Superior temporal gyrus (tissue), 1 donor: Measurements from ENCODE around the gene SLC25A4.

Source experiments
- DNase-seq: peaks from one replicate; pipeline ENCODE4 v3.0.0-alpha.2; 2016; ENCODE audit errors: extremely low spot score

SLC25A4 gene

GRCh38 chr4:185119927-185120630, 23.0 kb upstream of the SLC25A4 start:
- no peak for DNase-seq

DNA sequence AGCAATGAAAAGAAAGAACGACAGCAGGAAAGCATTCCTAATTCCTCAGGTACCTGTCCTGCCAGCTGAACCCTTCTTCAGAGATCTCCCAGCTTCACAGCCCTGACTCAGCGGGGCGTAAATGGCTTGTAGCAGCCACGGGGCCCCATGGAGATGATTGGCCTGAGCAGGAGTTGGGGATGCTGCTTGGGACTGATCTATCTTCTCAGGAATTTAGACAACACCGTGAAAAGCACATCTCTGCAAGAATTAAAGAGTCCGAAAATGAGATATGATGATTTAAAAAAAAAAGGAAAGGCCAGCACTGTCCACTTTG, 22.5 kb upstream of the SLC25A4 start:
- DNase-seq, result no peak

DNA sequence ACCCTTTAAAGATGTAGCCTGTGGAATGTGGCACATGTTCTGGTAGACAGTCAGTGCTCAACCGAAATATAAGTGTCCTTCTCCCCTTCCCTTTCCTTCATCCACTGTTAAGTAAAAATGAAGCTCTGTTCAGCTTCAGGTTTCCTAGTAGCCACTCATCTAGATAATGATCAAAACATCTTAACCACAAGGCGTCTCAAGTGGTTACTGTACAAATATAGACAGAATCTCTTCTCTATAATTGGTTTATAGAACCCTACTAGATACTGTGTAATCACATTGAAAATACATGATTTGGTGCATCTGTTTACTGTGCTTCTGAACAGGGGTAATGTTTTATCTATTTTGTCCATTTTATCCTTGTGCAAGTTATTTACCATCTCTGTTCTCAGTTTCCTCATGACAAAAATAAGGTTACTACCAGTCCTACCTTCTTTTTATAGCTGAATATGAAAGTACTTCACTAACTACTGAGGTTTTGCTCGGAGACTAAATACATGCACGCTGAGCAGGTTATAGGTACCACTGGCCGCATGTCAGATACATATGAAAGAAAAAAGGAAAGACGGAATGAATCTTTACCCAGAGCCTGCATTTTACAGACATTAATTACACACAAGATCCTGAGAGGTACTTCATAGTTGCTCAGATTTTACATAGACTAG, 20.3 kb upstream of the SLC25A4 start:
- DNase-seq, result no peak

DNA sequence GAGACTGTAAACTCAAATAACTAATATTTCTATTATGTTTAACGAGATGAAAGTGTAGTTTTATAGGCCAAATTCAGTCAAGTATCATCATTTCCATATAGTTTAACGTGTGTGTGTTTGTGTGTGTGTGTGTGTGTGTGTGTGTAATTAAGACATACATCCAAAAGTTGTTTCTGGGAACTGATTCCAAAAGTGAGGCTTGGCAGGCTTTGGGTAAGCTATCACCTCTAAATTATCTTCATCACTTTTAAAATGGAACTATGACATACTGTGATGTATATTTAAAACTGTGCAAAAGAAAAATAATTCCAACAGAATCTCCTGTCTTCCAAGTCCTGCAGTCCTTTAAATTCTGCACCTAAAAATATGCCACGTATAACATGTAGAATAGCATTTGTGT, 19.1 kb upstream of the SLC25A4 start:
- no peak for DNase-seq

- no peak for DNase-seq
These were observed 15.8 kb upstream of the SLC25A4 start for GRCh38 chr4:185127021-185127925.

GRCh38 chr4:185128272-185129119, 14.6 kb upstream of the SLC25A4 start:
- peak; percentile 47 for DNase-seq

DNA sequence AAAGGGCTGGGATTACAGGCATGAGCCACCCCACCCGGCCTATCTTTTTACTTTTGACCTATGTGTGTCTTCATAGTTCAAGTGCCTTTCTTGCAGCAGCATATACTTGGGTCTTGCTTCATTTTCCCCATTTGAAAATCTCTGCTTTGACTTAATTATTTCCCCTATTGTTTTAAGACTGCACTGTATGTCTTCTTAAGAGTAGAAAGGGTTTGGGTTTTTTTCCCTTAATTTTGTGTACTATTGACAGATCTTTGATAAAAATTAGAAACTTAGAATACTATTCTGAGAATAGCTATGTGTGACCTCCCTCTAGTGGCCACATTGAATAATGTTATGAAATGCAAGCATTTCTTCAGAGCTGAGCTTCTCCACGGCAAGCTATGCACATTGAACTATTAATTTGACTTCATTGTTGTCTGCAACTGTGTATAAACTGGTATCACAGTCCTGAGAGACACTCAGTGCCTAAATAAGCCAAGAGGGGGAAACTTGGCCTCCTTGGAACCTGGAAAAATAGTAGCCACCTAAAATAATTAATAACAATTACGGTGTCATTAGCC, 8.7 kb upstream of the SLC25A4 start:
- peak; percentile 87 for DNase-seq

GRCh38 chr4:185137233-185137925, 5.7 kb upstream of the SLC25A4 start:
- DNase-seq, result no peak

DNA sequence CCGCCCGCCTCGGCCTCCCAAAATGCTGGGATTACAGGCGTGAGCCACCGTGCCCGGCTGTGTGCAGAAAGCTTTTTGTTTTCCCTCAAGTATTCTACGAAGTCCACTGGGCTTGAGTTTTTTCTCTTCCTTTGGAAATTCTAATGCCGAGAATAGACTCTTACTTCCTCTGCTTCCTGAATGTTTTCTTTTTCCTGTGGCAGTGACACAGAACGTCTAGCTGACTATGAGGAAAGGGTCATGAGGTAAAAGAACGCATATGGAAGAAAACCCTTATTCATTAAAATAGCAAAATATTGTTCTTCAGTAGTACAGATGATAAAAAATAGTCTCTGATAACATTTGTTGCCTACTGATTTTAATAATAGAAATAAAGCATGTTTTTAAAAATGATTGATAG, 4.9 kb upstream of the SLC25A4 start:
- no peak for DNase-seq

- no peak for DNase-seq
These were observed 3.3 kb upstream of the SLC25A4 start for GRCh38 chr4:185139736-185140135.

DNA sequence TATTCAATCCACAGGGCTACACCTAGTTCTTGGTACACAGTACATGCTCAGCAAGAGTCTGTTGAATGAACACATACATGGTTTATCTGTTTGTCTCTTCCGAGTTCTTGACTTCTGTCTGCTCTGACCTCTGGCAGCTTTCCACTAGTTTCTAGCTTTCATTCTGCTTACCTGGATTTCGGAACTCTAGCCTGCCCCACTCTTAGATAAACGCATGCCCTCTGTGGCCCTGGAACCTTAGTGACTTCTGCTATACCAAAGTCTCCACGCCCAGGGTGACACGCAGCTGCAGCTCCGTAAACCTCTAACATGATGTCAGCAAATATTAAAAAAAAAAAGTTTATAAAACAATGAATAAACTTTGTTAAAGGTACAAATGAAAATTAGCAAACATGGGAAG, 1.3 kb upstream of the SLC25A4 start:
- DNase-seq, result no peak

- DNase-seq, result peak; percentile 65
These were observed 528 bp upstream of the SLC25A4 start for GRCh38 chr4:185142564-185142911.

- no peak for DNase-seq
These were observed 519 bp downstream of the SLC25A4 start for GRCh38 chr4:185143601-185143969.

DNA sequence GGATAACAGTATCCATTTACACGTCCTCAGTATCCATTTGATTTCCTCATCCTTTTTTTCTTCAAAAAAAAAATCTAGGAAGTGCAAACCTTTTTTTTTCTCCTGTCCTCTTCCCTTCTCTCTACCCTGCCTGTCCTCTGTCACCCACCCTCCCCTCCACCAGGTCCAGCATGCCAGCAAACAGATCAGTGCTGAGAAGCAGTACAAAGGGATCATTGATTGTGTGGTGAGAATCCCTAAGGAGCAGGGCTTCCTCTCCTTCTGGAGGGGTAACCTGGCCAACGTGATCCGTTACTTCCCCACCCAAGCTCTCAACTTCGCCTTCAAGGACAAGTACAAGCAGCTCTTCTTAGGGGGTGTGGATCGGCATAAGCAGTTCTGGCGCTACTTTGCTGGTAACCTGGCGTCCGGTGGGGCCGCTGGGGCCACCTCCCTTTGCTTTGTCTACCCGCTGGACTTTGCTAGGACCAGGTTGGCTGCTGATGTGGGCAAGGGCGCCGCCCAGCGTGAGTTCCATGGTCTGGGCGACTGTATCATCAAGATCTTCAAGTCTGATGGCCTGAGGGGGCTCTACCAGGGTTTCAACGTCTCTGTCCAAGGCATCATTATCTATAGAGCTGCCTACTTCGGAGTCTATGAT, 1.7 kb downstream of the SLC25A4 start:
- DNase-seq, result no peak

GRCh38 chr4:185145572-185145971, 2.5 kb downstream of the SLC25A4 start:
- no peak for DNase-seq

GRCh38 chr4:185149392-185149791, 6.3 kb downstream of the SLC25A4 start:
- no peak for DNase-seq

DNA sequence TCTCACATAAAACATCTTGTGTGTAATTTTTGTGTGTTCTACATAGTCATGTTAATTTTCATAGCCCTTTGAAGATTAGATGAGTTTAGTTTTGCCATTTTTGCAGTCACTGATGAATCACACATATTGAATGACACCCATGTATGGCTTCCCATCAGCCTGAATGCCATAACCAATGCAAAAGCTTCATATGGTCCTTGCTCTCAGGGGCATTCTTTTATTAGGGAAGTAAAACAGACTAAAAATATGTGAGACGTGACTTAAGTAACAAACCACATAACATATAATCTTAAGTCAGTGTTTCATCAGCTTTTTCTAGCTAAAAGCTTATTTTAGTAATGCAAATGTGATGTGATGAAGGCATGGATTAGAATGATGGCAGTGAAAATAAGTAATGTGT, 8.2 kb downstream of the SLC25A4 start:
- DNase-seq, result no peak

DNA sequence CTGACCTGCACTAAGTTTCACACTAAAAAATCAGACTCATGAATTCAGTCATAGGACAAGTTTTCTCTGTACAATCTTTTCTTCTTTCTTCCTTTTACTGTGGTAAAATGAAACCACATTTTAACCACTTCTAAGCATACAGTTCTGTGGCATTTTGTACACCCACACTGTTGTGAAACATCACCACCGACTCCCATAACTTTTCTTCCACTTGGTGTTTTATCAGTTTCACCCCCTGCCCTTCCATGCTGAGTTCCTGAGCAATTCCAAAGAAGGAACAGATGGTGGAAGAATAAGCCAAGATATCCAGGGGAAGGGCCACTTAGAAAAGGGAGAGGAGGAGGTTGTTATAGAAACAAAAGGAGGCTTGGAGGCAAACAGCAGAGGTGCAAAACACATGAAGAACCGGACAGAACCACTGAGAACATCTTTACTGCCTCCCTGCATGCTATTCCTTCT, 22.6 kb downstream of the SLC25A4 start:
- no peak for DNase-seq

DNA sequence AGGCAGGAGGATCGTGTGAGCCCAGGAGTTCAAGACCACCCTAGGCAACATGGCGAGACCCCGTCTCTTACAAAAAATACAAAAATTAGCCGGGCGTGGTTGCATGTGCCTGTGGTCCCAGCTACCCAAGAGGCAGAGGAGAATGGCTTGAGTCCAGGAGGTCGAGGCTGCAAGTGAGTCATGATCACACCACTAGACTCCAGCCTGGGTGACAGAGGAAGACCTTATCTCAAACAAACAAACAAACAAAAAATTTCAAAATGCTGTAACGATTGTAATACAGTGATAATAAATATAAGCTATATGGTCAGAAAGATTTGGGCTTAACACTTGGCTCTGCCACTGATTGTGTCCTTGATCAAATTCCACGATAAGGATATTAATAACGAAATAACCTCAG, 24.2 kb downstream of the SLC25A4 start:
- no peak for DNase-seq

- no peak for DNase-seq
These were observed 28.5 kb downstream of the SLC25A4 start for GRCh38 chr4:185171373-185172071.
